GM12874 (cell line): ENCODE results near the gene BCO2.

ENCODE experiments used
- TF ChIP-seq, protein P1 (sequence below): IDR thresholded peaks from 2 replicates; pipeline ENCODE4 v1.5.1; 2011; ENCODE audit warnings: low read depth, mild to moderate bottlenecking, control low read depth, low read length, moderate library complexity; ENCODE audit not compliant: insufficient read depth

Gene BCO2

DNA sequence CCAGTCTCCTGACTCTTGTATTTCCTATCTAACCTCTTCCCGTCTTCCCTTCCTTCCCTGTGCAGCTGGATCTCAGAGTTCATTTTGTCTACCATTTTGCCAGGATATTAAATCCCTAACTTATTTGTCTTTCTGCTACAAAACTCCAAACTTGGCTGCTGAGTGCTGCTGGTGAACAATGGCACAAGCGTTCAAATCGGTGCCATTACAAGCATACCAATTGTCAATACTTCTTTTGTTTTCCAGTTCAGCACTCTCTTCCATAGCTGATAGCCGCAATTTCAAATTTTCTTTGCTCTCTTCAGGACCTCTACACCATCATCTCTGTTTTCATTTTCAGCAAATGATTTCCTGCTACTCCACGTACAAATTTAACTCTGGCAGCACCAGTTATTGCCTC lies 24.8 kb upstream of the BCO2 start:
- TF ChIP-seq, protein P1, sequence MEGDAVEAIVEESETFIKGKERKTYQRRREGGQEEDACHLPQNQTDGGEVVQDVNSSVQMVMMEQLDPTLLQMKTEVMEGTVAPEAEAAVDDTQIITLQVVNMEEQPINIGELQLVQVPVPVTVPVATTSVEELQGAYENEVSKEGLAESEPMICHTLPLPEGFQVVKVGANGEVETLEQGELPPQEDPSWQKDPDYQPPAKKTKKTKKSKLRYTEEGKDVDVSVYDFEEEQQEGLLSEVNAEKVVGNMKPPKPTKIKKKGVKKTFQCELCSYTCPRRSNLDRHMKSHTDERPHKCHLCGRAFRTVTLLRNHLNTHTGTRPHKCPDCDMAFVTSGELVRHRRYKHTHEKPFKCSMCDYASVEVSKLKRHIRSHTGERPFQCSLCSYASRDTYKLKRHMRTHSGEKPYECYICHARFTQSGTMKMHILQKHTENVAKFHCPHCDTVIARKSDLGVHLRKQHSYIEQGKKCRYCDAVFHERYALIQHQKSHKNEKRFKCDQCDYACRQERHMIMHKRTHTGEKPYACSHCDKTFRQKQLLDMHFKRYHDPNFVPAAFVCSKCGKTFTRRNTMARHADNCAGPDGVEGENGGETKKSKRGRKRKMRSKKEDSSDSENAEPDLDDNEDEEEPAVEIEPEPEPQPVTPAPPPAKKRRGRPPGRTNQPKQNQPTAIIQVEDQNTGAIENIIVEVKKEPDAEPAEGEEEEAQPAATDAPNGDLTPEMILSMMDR = no peak

DNA sequence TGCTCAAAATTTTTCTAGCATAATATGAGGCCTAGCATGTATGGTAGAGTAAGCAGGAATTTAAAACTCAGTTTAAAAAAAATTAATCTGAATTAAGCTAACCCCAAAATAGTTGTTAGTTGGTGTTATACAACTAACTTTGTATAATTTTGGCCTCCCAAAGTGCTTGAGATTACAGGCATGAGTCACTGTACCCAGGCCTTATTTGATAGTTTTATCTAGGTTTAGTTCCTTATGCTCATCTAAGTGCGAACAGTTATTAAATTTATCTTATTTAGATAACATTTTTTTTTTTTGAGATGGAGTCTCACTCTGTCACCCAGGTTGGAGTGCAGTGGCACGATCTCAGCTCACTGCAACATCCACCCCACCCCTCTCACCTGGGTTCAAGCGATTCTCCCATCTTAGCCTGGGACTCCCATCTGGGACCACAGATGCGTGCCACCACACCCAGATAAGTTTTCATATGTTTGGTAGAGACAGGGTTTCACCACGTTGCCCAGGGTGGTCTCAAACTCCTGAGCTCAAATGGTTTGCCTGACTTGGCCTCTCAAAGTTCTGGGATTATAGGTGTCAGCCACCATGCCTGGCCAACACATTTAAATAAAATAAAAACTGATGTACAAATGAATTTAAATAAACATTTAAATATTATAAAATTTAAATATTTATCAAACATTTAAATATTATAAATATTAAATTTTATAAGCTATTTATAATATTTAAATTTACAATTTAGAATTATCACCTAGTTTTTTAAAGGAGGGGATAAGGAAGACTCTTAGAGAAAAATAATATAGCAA lies 19.0 kb upstream of the BCO2 start:
- TF ChIP-seq, protein P1 = no peak

DNA sequence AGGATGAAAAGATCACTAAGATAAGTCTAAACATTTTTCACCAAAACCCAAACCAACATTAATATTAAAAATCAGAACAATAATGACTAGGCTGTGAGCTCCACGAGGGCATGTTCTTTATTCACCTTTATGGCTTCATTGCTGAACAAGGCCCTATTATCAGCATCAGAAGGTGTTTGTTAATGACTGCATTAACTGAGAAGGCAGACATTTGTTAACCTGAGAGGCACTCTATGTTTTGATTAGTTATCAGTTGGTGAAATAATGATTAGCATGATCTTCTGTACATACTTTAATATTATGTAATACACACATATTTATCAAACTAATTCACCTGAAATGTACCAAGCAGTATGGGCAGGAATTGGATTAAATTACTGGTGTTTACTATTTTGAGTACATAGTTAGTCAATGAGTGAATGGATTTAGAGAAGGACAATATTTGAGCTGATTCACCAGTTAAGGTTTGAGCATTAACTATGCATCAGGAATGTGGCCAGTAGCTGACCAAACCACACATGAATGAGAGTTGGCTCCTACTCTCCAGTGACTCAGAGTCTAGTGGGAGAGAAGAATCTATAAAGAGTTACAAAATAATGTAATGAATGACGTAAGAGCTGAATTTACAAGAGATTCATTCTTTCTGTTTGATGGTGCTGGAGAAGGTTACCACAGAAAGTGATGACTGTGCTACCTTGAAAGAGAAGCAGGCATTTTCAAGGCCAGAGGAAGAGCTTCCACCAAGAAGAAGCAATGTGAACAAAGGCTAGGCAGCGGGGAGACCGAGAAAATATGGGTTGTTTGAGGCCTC lies 18.2 kb upstream of the BCO2 start:
- TF ChIP-seq, protein P1 = no peak

DNA sequence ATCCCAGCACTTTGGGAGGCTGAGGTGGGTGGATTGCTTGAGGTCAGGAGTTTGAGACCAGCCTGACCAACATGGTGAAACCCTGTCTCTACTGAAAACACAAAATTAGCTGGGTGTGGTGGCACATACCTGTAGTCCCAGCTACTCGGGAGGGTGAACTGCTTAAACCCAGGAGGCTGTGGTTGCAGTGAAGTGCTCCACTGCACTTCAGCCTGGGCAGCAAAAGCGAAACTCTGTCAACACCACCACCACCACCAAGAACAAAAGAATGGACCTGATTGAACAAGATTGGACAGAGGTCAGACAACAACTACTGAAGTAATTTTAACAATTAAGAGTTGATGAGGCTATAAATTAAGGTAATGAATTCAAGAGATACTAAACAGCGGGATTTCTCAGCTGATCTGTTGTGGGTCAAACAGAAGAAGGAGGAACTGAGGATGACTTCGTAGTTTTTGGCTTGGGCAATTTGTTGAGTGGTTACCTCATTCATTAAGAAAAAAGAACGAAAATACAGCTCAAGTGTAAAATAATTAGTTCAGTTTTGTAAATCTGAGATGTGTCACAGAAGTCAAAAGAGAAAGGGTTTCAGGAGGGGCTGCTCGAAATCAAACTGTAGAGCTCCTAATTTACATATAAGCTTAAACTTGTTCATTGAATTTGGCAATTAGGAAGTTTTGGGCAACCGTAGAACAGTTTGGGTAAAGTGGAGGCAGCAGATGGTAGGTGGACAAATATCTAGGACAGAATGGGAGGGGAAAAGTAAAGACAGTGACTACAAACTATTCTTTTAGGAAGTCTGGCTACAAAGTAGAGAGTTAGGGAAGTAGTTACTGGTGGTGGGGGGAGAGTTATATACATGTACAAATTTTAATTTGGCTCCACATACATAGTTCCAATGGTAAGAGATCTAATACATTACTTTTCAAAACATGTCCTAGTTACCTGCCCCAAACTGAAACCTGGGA lies 15.9 kb upstream of the BCO2 start:
- TF ChIP-seq, protein P1 = no peak

- TF ChIP-seq, protein P1 = no peak
These were observed 15.0 kb upstream of the BCO2 start for GRCh38 chr11:112160091-112160848.

DNA sequence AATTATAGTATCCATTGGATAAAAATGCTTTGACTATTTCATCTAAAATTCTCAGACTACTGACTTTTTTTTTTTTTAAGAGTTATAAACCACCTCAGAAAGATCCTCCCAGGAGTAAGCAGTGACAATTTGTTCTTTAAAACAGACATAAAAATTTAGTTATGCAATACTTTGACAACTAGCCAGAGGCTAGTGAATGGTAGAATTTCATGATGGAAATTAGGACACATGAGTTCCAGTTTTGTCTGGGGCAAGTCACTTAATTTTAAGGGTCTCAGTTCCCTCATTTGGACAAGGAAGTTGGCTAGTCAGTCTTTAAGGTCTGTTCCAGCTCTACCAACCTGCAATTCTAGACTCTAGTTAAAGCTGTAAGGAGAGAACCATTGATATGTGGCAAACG lies 14.3 kb upstream of the BCO2 start:
- TF ChIP-seq, protein P1 = no peak
